H1 (cell line): Measurements from ENCODE around the gene UBAC1. TPM values are rescaled to one million over a fixed set of nuclear protein-coding genes. Genes with fewer than 3 reads are reported as not detected.

Source experiments
- CTCF ChIA-PET: fragments of 300-600 bp; sonication (Branson Sonifier 250); formaldehyde crosslinking; loops from one replicate; lab custom pipeline; 2021; ENCODE audit not compliant: partially characterized antibody; lab: Charles Lee
- POLR2A ChIA-PET: fragments of 300-600 bp; sonication (Branson Sonifier 250); formaldehyde crosslinking; loops from one replicate; lab custom pipeline; 2021; ENCODE audit warnings: inconsistent platforms; ENCODE audit not compliant: partially characterized antibody; lab: Charles Lee
- DNase-seq, 2 experiments: peaks; one replicate each; pipeline versions ENCODE4 v3.0.0 to v3.0.0-alpha.2; 2010 to 2022; ENCODE audit warnings: low spot score in 2 of 2, low read depth in 1 of 2, mixed read lengths in 1 of 2
- FAIRE-seq: peaks from 2 replicates; lab custom pipeline; 2011; peaks lifted over from hg19 to GRCh38; lab: Jason Lieb, UNC
- H2AFZ ChIP-seq: 2 replicates; pipeline ENCODE4 v1.8.1; 2012; ENCODE audit warnings: low read length, inconsistent platforms
- H2AK5ac ChIP-seq: 2 replicates; pipeline ENCODE4 v1.6.1; 2013; ENCODE audit warnings: low read depth, low read length
- H2BK120ac ChIP-seq: replicated peaks from 2 replicates; pipeline ENCODE3; 2013; ENCODE audit warnings: low read depth, low read length, inconsistent platforms
- H2BK12ac ChIP-seq: 2 replicates; pipeline ENCODE4 v1.6.1; 2013; ENCODE audit warnings: low read depth, low read length
- H2BK15ac ChIP-seq: 2 replicates; pipeline ENCODE4 v1.6.1; 2013; ENCODE audit warnings: low read length
- H2BK20ac ChIP-seq: 2 replicates; pipeline ENCODE4 v1.6.1; 2013; ENCODE audit warnings: low read length
- H2BK5ac ChIP-seq: 2 replicates; pipeline ENCODE4 v1.6.1; 2013; ENCODE audit warnings: low read depth, low read length
- H3K14ac ChIP-seq: 2 replicates; pipeline ENCODE4 v1.6.1; 2013; ENCODE audit warnings: inconsistent platforms; ENCODE audit not compliant: insufficient read length
- H3K18ac ChIP-seq: 2 replicates; pipeline ENCODE4 v1.6.1; 2013; ENCODE audit warnings: low read length; ENCODE audit errors: extremely low read depth
- H3K23ac ChIP-seq: 2 replicates; pipeline ENCODE4 v1.6.1; 2013; ENCODE audit warnings: inconsistent platforms; ENCODE audit not compliant: insufficient read length
- H3K23me2 ChIP-seq: 2 replicates; pipeline ENCODE4 v1.6.1; 2013; ENCODE audit warnings: low read depth, low read length
- H3K27ac ChIP-seq: 2 replicates; pipeline ENCODE4 v1.6.1; 2011; ENCODE audit warnings: low read depth, low read length, inconsistent platforms
- H3K27me3 ChIP-seq, 4 experiments: replicated peaks in 1 of 4; 1 replicate in 1 of 4; 2 replicates in 3 of 4; pipeline versions ENCODE4 v1.6.1 to v1.8.1; 2011 to 2013; ENCODE audit warnings: low read length in 3 of 4, mild to moderate bottlenecking in 3 of 4, inconsistent platforms in 2 of 4, mixed read lengths in 2 of 4, moderate library complexity in 1 of 4; ENCODE audit not compliant: control insufficient read depth in 3 of 4, insufficient read depth in 3 of 4; ENCODE audit errors: extremely low read depth in 1 of 4
- H3K36me3 ChIP-seq, 4 experiments: 2 replicates each; pipeline versions ENCODE4 v1.6.1 to v1.8.1; 2011 to 2013; ENCODE audit warnings: mild to moderate bottlenecking in 4 of 4, low read length in 3 of 4, moderate library complexity in 2 of 4, control low read depth in 1 of 4, inconsistent platforms in 1 of 4; ENCODE audit not compliant: insufficient read depth in 4 of 4, control insufficient read depth in 2 of 4
- H3K4ac ChIP-seq: replicated peaks from 2 replicates; pipeline ENCODE3; 2013; ENCODE audit warnings: low read length, low read depth, mixed read lengths, inconsistent platforms; ENCODE audit not compliant: insufficient read length
- H3K4me1 ChIP-seq, 4 experiments: replicated peaks in 1 of 4; 1 replicate in 1 of 4; 2 replicates in 3 of 4; pipeline versions ENCODE4 v1.6.1 to v1.8.1; 2011 to 2013; ENCODE audit warnings: low read length in 3 of 4, inconsistent platforms in 2 of 4, mixed read lengths in 1 of 4; ENCODE audit not compliant: insufficient read depth in 4 of 4, control insufficient read depth in 3 of 4
- H3K4me2 ChIP-seq, 2 experiments: 2 replicates each; pipeline versions ENCODE4 v1.6.1 to v1.8.1; 2011 to 2013; ENCODE audit warnings: low read depth in 2 of 2, low read length in 2 of 2, control low read depth in 1 of 2, inconsistent platforms in 1 of 2, mild to moderate bottlenecking in 1 of 2; ENCODE audit not compliant: insufficient read depth in 1 of 2
- H3K4me3 ChIP-seq, 4 experiments: fragments of 200-600, 300-600 bp in 1 of 4; sonication (generic), shearing (Covaris generic), sonication (Bioruptor Twin) in 1 of 4; 2 replicates each; pipeline versions ENCODE4 v1.5.1 to v1.8.1; 2011 to 2016; ENCODE audit warnings: low read length in 4 of 4, low read depth in 3 of 4, control low read depth in 2 of 4, inconsistent platforms in 2 of 4, mild to moderate bottlenecking in 2 of 4, mixed read lengths in 1 of 4, moderate library complexity in 1 of 4; ENCODE audit not compliant: insufficient read depth in 2 of 4; ENCODE audit errors: extremely low read depth in 1 of 4
- H3K56ac ChIP-seq: replicated peaks from 2 replicates; pipeline ENCODE3; 2013; ENCODE audit warnings: low read depth, mild to moderate bottlenecking, mixed read lengths, low read length, inconsistent platforms; ENCODE audit not compliant: insufficient read length
- H3K79me1 ChIP-seq: 2 replicates; pipeline ENCODE4 v1.6.1; 2013; ENCODE audit warnings: low read depth, low read length, control low read depth
- H3K79me2 ChIP-seq, 2 experiments: 2 replicates each; pipeline versions ENCODE4 v1.6.1 to v1.8.1; 2012 to 2013; ENCODE audit warnings: low read length in 2 of 2, mild to moderate bottlenecking in 2 of 2, inconsistent platforms in 1 of 2; ENCODE audit not compliant: insufficient read depth in 2 of 2, control insufficient read depth in 1 of 2
- H3K9ac ChIP-seq, 4 experiments: replicated peaks in 1 of 4; 1 replicate in 1 of 4; 2 replicates in 3 of 4; pipeline versions ENCODE4 v1.6.1 to v1.8.1; 2011 to 2013; ENCODE audit warnings: low read depth in 3 of 4, low read length in 3 of 4, control low read depth in 2 of 4, mild to moderate bottlenecking in 2 of 4, moderate library complexity in 2 of 4, inconsistent platforms in 1 of 4; ENCODE audit errors: extremely low read depth in 1 of 4
- H3K9me3 ChIP-seq, 2 experiments: 2 replicates each; pipeline versions ENCODE4 v1.6.1 to v1.8.1; 2012 to 2013; ENCODE audit warnings: mild to moderate bottlenecking in 2 of 2, moderate library complexity in 2 of 2, control low read depth in 1 of 2, inconsistent platforms in 1 of 2, low read depth in 1 of 2, low read length in 1 of 2, mixed read lengths in 1 of 2; ENCODE audit not compliant: insufficient read depth in 2 of 2
- H4K20me1 ChIP-seq, 2 experiments: replicated peaks in 1 of 2; 2 replicates each; pipeline versions ENCODE3 to v1.8.1; 2011 to 2013; ENCODE audit warnings: inconsistent platforms in 2 of 2, low read length in 2 of 2, mild to moderate bottlenecking in 1 of 2; ENCODE audit not compliant: insufficient read depth in 2 of 2, control insufficient read depth in 1 of 2
- H4K5ac ChIP-seq: 2 replicates; pipeline ENCODE4 v1.6.1; 2013; ENCODE audit warnings: low read length, low read depth, mixed read lengths, inconsistent platforms; ENCODE audit not compliant: insufficient read length
- H4K8ac ChIP-seq: 2 replicates; pipeline ENCODE4 v1.8.0; 2013; ENCODE audit warnings: mild to moderate bottlenecking, moderate library complexity, low read length, inconsistent platforms; ENCODE audit not compliant: insufficient read depth; ENCODE audit errors: extremely low read depth
- H4K91ac ChIP-seq: replicated peaks from 2 replicates; pipeline ENCODE3; 2013; ENCODE audit warnings: low read length, mixed read lengths, inconsistent platforms; ENCODE audit not compliant: insufficient read length
- E2F6 ChIP-seq: IDR thresholded peaks from 2 replicates; pipeline ENCODE4 v1.6.1; 2012; ENCODE audit warnings: inconsistent platforms
- SP4 ChIP-seq: IDR thresholded peaks from 2 replicates; pipeline ENCODE4 v1.6.1; 2012; ENCODE audit warnings: low read length, inconsistent platforms
- WGBS, 2 experiments: shearing (Covaris generic) in 1 of 2; methylation state at CpG; one replicate each; pipeline versions ENCODE4 v1.1.6 to v1.1.7; 2013 to 2015; ENCODE audit warnings: low lambda C conversion rate in 2 of 2, mixed read lengths in 2 of 2, inconsistent platforms in 1 of 2, low coverage in 1 of 2, missing lambda C conversion rate in 1 of 2; ENCODE audit not compliant: insufficient replicate concordance in 2 of 2, insufficient coverage in 1 of 2, insufficient read length in 1 of 2; ENCODE audit errors: extremely low coverage in 1 of 2, missing lambda C conversion rate in 1 of 2; 5-methylcytosine and 5-hydroxymethylcytosine counted together
- polyA plus RNA-seq, 7 experiments: library from polyadenylated mRNA; depleted of rRNA in 3 of 7; stranded (reverse) in 5 of 7; unstranded in 2 of 7; fragments of >200 nt in 5 of 7; fragments of 200-250 nt in 2 of 7; gene quantifications; 1 replicate in 5 of 7; 2 replicates in 1 of 7; 4 replicates in 1 of 7; pipeline versions ENCODE4 v1.2.1 to v1.2.3, GENCODE V29; 2011 to 2013; ENCODE audit warnings: missing spikeins in 2 of 7, mixed read lengths in 2 of 7
- total RNA-seq: library from RNA; stranded (reverse); fragmentation: NEBNext Ultra II Directional; extraction: Animal tissue kit (Norgen Biotek cat#: 25700); gene quantifications from 2 replicates; pipeline ENCODE4 v1.2.1, GENCODE V29; 2021

UBAC1 gene
- total and polyA plus RNA-seq, 2 of the 8 experiments (the other 6 are each of a cell fraction or from before 2014, with no cell fraction given): 59.3 to 85.2 TPM

GRCh38 chr9:135902655-135903357, 58.4 kb downstream of the UBAC1 start:
- Histone ChIP-seq H3K27ac (no peak overlapping the region), H4K5ac (no peak overlapping the region), H3K36me3 (peaks cover 0 to 5% (median 0%) of the 10 kb centered on the region in 4 experiments; a peak in 2 of 8 replicates), H4K91ac (no peak overlapping the region), H3K9ac (no peak overlapping the region), H4K20me1 (peaks cover 16 to 28% of the 10 kb centered on the region in 2 experiments), H2BK12ac (no peak overlapping the region), H3K27me3 (no peaks in the 10 kb centered on the region), H2AFZ (no peak overlapping the region), H3K4ac (no peak overlapping the region), H3K23ac (no peak overlapping the region), H3K56ac (no peak overlapping the region), H2AK5ac (0 out of 2 replicates have a peak overlapping the region, but pooled peaks have one; percentile 9), H3K4me3 (peak overlapping the region in 1 of 4 experiments; percentile 14; a peak in 1 of 8 replicates), H3K79me2 (peaks cover 69 to 89% of the 10 kb centered on the region in 2 experiments), H2BK120ac (no peak overlapping the region), H3K4me2 (peak overlapping the region in 1 of 2 experiments; percentile 68; a peak in 2 of 4 replicates), H3K18ac (no peak overlapping the region), H2BK5ac (no peak overlapping the region), H4K8ac (no peak overlapping the region), H3K4me1 (peaks cover 9 to 13% (median 9%) of the 10 kb centered on the region in 4 experiments; a peak in 6 of 7 replicates), H3K23me2 (peaks cover 3% of the 10 kb centered on the region), H3K14ac (no peak overlapping the region), H2BK20ac (no peak overlapping the region), H2BK15ac (no peak overlapping the region), H3K79me1 (peaks cover 13% of the 10 kb centered on the region), H3K9me3 (no peaks in the 10 kb centered on the region)
- ChIA-PET CTCF (interaction anchor here (0.6 to 1.6 kb wide), 4 partner anchors 25 to 220 kb away, joined by 3 to 4 read pairs (median 4); no protein-coding TSS in a partner anchor), POLR2A (no interaction called here)
- 88% methylated on average over 12 of the region's 12 CpGs; no CpG with 5 or more reads in 1 of the 2 experiments for WGBS, 2 experiments
- DNase-seq (no peak), FAIRE-seq (no peak)
- TF ChIP-seq E2F6 (0 out of 2 replicates have a peak, but pooled peaks have one; percentile 17), SP4 (no peak)
